Endodermal cell (in vitro differentiated cells): ENCODE data around the gene EHD3. TPM values are rescaled to one million over a fixed set of nuclear protein-coding genes. Genes with fewer than 3 reads are reported as not detected.
A peak's percentile ranks its signal among the peaks of the same experiment; 100 is the strongest.

Source experiments
- DNase-seq: peaks from one replicate; pipeline ENCODE4 v3.0.0-alpha.2; 2017
- H3K27ac ChIP-seq: 2 replicates; pipeline ENCODE4 v1.5.1; 2013; ENCODE audit warnings: mild to moderate bottlenecking, low read depth, low read length, moderate library complexity
- H3K27me3 ChIP-seq: 2 replicates; pipeline ENCODE4 v1.6.1; 2013; ENCODE audit warnings: mild to moderate bottlenecking, low read length, moderate library complexity; ENCODE audit not compliant: insufficient read depth, control insufficient read depth, poor library complexity, severe bottlenecking
- H3K36me3 ChIP-seq: 2 replicates; pipeline ENCODE4 v1.7.0; 2013; ENCODE audit warnings: mild to moderate bottlenecking, low read length, moderate library complexity; ENCODE audit not compliant: control insufficient read depth, insufficient read depth
- H3K4me1 ChIP-seq: one replicate; pipeline ENCODE4 v1.7.0; 2013; ENCODE audit warnings: low read length; ENCODE audit not compliant: control insufficient read depth, insufficient read depth
- H3K4me3 ChIP-seq: 2 replicates; pipeline ENCODE4 v1.5.1; 2013; ENCODE audit warnings: mild to moderate bottlenecking, low read length, moderate library complexity
- H3K9ac ChIP-seq: 2 replicates; pipeline ENCODE4 v1.6.1; 2013; ENCODE audit warnings: mild to moderate bottlenecking, low read length, moderate library complexity; ENCODE audit not compliant: poor library complexity, severe bottlenecking; ENCODE audit errors: extremely low read depth
- H3K9me3 ChIP-seq: 2 replicates; pipeline ENCODE4 v1.6.1; 2013; ENCODE audit warnings: mild to moderate bottlenecking, low read length, moderate library complexity; ENCODE audit not compliant: control insufficient read depth
- H3K27ac Mint-ChIP-seq: 2 replicates; pipeline ENCODE4 v1.8.0; 2020; ENCODE audit warnings: mixed read lengths
- H3K27me3 Mint-ChIP-seq: 2 replicates; pipeline ENCODE4 v1.8.0; 2021; ENCODE audit warnings: mild to moderate bottlenecking, mixed read lengths; ENCODE audit not compliant: insufficient read depth
- H3K36me3 Mint-ChIP-seq: 2 replicates; pipeline ENCODE4 v1.8.0; 2020; ENCODE audit warnings: low read depth, mixed read lengths
- H3K4me1 Mint-ChIP-seq: 2 replicates; pipeline ENCODE4 v1.8.0; 2020; ENCODE audit warnings: mixed read lengths
- H3K4me3 Mint-ChIP-seq: 2 replicates; pipeline ENCODE4 v1.8.0; 2020; ENCODE audit warnings: mild to moderate bottlenecking, moderate library complexity, mixed read lengths
- H3K9me3 Mint-ChIP-seq: 2 replicates; pipeline ENCODE4 v1.8.0; 2020; ENCODE audit warnings: mild to moderate bottlenecking, mixed read lengths
- CTCF ChIP-seq: fragments of 200-600 bp; sonication (generic); conservative IDR thresholded peaks from 2 replicates; pipeline ENCODE4 v1.5.0; 2021; ENCODE audit warnings: antibody characterized with exemption, mild to moderate bottlenecking
- WGBS, 2 experiments: methylation state at CpG; one replicate each; pipeline versions ENCODE4 v1.1.5 to v1.1.7; 2013; ENCODE audit warnings: missing lambda C conversion rate in 2 of 2, mixed read lengths in 1 of 2; ENCODE audit not compliant: insufficient coverage in 1 of 2, insufficient read length in 1 of 2; 5-methylcytosine and 5-hydroxymethylcytosine counted together
- total RNA-seq, 2 donors: library from RNA; stranded (reverse); fragmentation: NEBNext Ultra II Directional in 1 of 2; extraction: Animal tissue kit (Norgen Biotek cat#: 25700) in 1 of 2; gene quantifications; 2 replicates in 1 of 2; 3 replicates in 1 of 2; pipeline ENCODE4 v1.2.1, GENCODE V29; 2021

The EHD3 gene
- total RNA-seq, 2 donors from 2014 or later, result 10.7 to 15.5 TPM

GRCh38 chr2:31230751-31231150 is 3.2 kb upstream of the EHD3 start:
- Histone ChIP-seq H3K27me3 (no peaks in the 10 kb centered on the region), H3K4me1 (peaks cover 7% of the 10 kb centered on the region), H3K9ac (no peak overlapping the region), H3K9me3 (no peaks in the 10 kb centered on the region), H3K4me3 (no peak overlapping the region), H3K27ac (no peak overlapping the region), H3K36me3 (no peaks in the 10 kb centered on the region)
- no peak for DNase-seq
- Mint-ChIP-seq H3K9me3 (no peaks in the 10 kb centered on the region), H3K36me3 (no peaks in the 10 kb centered on the region), H3K4me1 (peaks cover 17% of the 10 kb centered on the region), H3K27me3 (peaks cover 7% of the 10 kb centered on the region), H3K27ac (no peak overlapping the region), H3K4me3 (no peak overlapping the region)
- 96% methylated on average over 3 of the region's 3 CpGs; no CpG with 5 or more reads in 1 of the 2 experiments for WGBS, 2 experiments
- TF ChIP-seq CTCF, result peak; percentile 17

- H3K36me3 Mint-ChIP-seq, result no peaks in the 10 kb centered on the region
- Histone ChIP-seq H3K27ac (no peak overlapping the region), H3K27me3 (no peaks in the 10 kb centered on the region), H3K4me3 (no peak overlapping the region), H3K36me3 (no peaks in the 10 kb centered on the region), H3K4me1 (peaks cover 7% of the 10 kb centered on the region), H3K9ac (no peak overlapping the region), H3K9me3 (no peaks in the 10 kb centered on the region)
- H3K4me1 Mint-ChIP-seq, result peaks cover 17% of the 10 kb centered on the region
- H3K9me3 Mint-ChIP-seq, result no peaks in the 10 kb centered on the region
- H3K27ac Mint-ChIP-seq, result no peak overlapping the region
- WGBS, 2 experiments, result 83 to 90% methylated on average over 12 to 15 of the region's 15 CpGs
- H3K4me3 Mint-ChIP-seq, result no peak overlapping the region
- DNase-seq, result peak; percentile 38
- peaks cover 7% of the 10 kb centered on the region for H3K27me3 Mint-ChIP-seq
- TF ChIP-seq CTCF, result no peak
Observed at GRCh38 chr2:31231571-31232302, 2.2 kb upstream of the EHD3 start.

GRCh38 chr2:31232586-31232985 is 1.4 kb upstream of the EHD3 start:
- Histone ChIP-seq H3K9me3 (no peaks in the 10 kb centered on the region), H3K27me3 (no peaks in the 10 kb centered on the region), H3K9ac (no peak overlapping the region), H3K36me3 (no peaks in the 10 kb centered on the region), H3K4me1 (peaks cover 7% of the 10 kb centered on the region), H3K4me3 (no peak overlapping the region), H3K27ac (no peak overlapping the region)
- no peaks in the 10 kb centered on the region for H3K36me3 Mint-ChIP-seq
- H3K4me3 Mint-ChIP-seq, result no peak overlapping the region
- peaks cover 5% of the 10 kb centered on the region for H3K27me3 Mint-ChIP-seq
- no peak overlapping the region for H3K27ac Mint-ChIP-seq
- peak; percentile 33 for DNase-seq
- H3K9me3 Mint-ChIP-seq, result no peaks in the 10 kb centered on the region
- 80 to 88% methylated on average over 1 to 3 of the region's 4 CpGs for WGBS, 2 experiments
- TF ChIP-seq CTCF, result no peak
- peaks cover 17% of the 10 kb centered on the region for H3K4me1 Mint-ChIP-seq
